K562 (cell line): Measurements from ENCODE around the gene CCDC47. TPM values are rescaled to one million over a fixed set of nuclear protein-coding genes. Genes with fewer than 3 reads are reported as not detected.

Experiments used
- ATAC-seq: fragments of 200-7000 bp; cut with Tn5 transposase; 3 replicates; pipeline ENCODE4 v1.9.1; 2020; ENCODE audit warnings: moderate library complexity
- BruUV-seq: library from RNA; stranded (reverse); fragments of 400-500 nt; replicated peaks from 2 replicates; lab custom pipeline; 2021; lab: Mats Ljungman, UMichigan
- CTCF ChIA-PET: fragments of 300-600 bp; formaldehyde crosslinking; extraction: SDS; loops from one replicate; lab custom pipeline; 2021; ENCODE audit warnings: low intra/inter-chr PET ratio; lab: Yijun Ruan, JAX
- POLR2A ChIA-PET: fragments of 300-600, 350-650 bp; sonication (Branson Sonifier 250); formaldehyde crosslinking; extraction: SDS; loops from one replicate; lab custom pipeline; 2021; ENCODE audit warnings: antibody characterized with exemption, inconsistent platforms; lab: Yijun Ruan, JAX
- DNase-seq, 4 experiments: peaks; one replicate each; pipeline versions ENCODE4 v3.0.0 to v3.0.0-alpha.2; 2011 to 2018; ENCODE audit warnings: low spot score in 3 of 4, mixed read lengths in 3 of 4; ENCODE audit errors: extremely low read depth in 1 of 4
- FAIRE-seq: peaks from 2 replicates; lab custom pipeline; 2011; peaks lifted over from hg19 to GRCh38; lab: Jason Lieb, UNC
- H2AFZ ChIP-seq: 2 replicates; pipeline ENCODE4 v1.6.0; 2011; ENCODE audit warnings: low read depth, low read length, control low read depth, inconsistent platforms
- H3K27ac ChIP-seq: fragments of 200-600 bp; 3 replicates; pipeline ENCODE4 v1.8.0; 2011; ENCODE audit warnings: low read depth, mild to moderate bottlenecking, control low read depth, inconsistent platforms, low read length, moderate library complexity, mixed read lengths; ENCODE audit errors: extremely low read depth
- H3K27me3 ChIP-seq, 2 experiments: fragments of 300-600 bp in 1 of 2; 2 replicates in 1 of 2; 3 replicates in 1 of 2; pipeline versions ENCODE4 v1.6.0 to v1.8.0; 2011; ENCODE audit warnings: inconsistent platforms in 2 of 2, low read length in 2 of 2, mild to moderate bottlenecking in 1 of 2, mixed read lengths in 1 of 2, moderate library complexity in 1 of 2; ENCODE audit not compliant: control insufficient read depth in 2 of 2, insufficient read depth in 2 of 2
- H3K36me3 ChIP-seq: fragments of 300-600 bp; 3 replicates; pipeline ENCODE4 v1.8.0; 2011; ENCODE audit warnings: mild to moderate bottlenecking, low read length, inconsistent platforms; ENCODE audit not compliant: control insufficient read depth, insufficient read depth
- H3K4me1 ChIP-seq, 2 experiments: fragments of 200-600 bp in 1 of 2; replicated peaks in 1 of 2; 2 replicates in 1 of 2; 3 replicates in 1 of 2; pipeline versions ENCODE4 v1.5.1 to v1.8.0; 2011; ENCODE audit warnings: inconsistent platforms in 2 of 2, low read length in 2 of 2, mild to moderate bottlenecking in 1 of 2, mixed read lengths in 1 of 2, moderate library complexity in 1 of 2; ENCODE audit not compliant: control insufficient read depth in 2 of 2, insufficient read depth in 2 of 2
- H3K4me2 ChIP-seq: 2 replicates; pipeline ENCODE4 v1.6.1; 2011; ENCODE audit warnings: low read length, control low read depth, inconsistent platforms, mixed read lengths; ENCODE audit not compliant: insufficient read depth
- H3K4me3 ChIP-seq: fragments of 200-600 bp; sonication (generic), shearing (Covaris generic); 2 replicates; pipeline ENCODE4 v1.5.1; 2016; ENCODE audit warnings: control low read depth, inconsistent platforms
- H3K79me2 ChIP-seq: fragments of 200-600 bp; 3 replicates; pipeline ENCODE4 v1.8.0; 2011; ENCODE audit warnings: low read length, inconsistent platforms; ENCODE audit not compliant: control insufficient read depth, insufficient read depth
- H3K9ac ChIP-seq, 2 experiments: 2 replicates each; pipeline versions ENCODE4 v1.6.0 to v1.6.1; 2011; ENCODE audit warnings: low read depth in 2 of 2, low read length in 2 of 2, control low read depth in 1 of 2, inconsistent platforms in 1 of 2, mild to moderate bottlenecking in 1 of 2, mixed read lengths in 1 of 2; ENCODE audit not compliant: insufficient read depth in 1 of 2
- H3K9me1 ChIP-seq: one replicate; pipeline ENCODE4 v1.6.0; 2011; ENCODE audit warnings: inconsistent platforms, mild to moderate bottlenecking, low read length, moderate library complexity; ENCODE audit not compliant: control insufficient read depth, insufficient read depth
- H3K9me3 ChIP-seq: replicated peaks from 2 replicates; pipeline ENCODE4 v1.5.1; 2011; ENCODE audit warnings: low read depth, low read length, inconsistent platforms; ENCODE audit not compliant: control insufficient read depth, insufficient read depth
- H4K20me1 ChIP-seq: replicated peaks from 2 replicates; pipeline ENCODE4 v1.6.1; 2011; ENCODE audit warnings: low read length, inconsistent platforms, mixed read lengths; ENCODE audit not compliant: control insufficient read depth, insufficient read depth
- BRCA1 ChIP-seq, 2 experiments: fragments of 450-650 bp in 1 of 2; sonication (generic) in 1 of 2; formaldehyde crosslinking in 1 of 2; IDR thresholded peaks; 2 replicates each; pipeline versions ENCODE4 v1.5.0 to v1.6.1; 2017 to 2020; ENCODE audit warnings: mild to moderate bottlenecking in 1 of 2, missing genetic modification reagents in 1 of 2
- CBFB ChIP-seq: sonication (generic); formaldehyde crosslinking; IDR thresholded peaks from 2 replicates; pipeline ENCODE4 v1.4.0; 2020; ENCODE audit warnings: mild to moderate bottlenecking, missing genetic modification reagents
- CC2D1A ChIP-seq: fragments of 450-650 bp; IDR thresholded peaks from 2 replicates; pipeline ENCODE4 v1.6.1; 2017; ENCODE audit warnings: mild to moderate bottlenecking
- DMBX1 ChIP-seq: fragments of 250-450 bp; sonication (Bioruptor Pico); IDR thresholded peaks from 2 replicates; pipeline ENCODE4 v1.8.0; 2022; ENCODE audit warnings: inconsistent platforms, mild to moderate bottlenecking, moderate library complexity, borderline replicate concordance
- E2F5 ChIP-seq: sonication (generic); formaldehyde crosslinking; IDR thresholded peaks from 2 replicates; pipeline ENCODE4 v1.8.0; 2022; ENCODE audit warnings: mild to moderate bottlenecking, missing genetic modification reagents
- FOXP4 ChIP-seq: sonication (generic); formaldehyde crosslinking; IDR thresholded peaks from 2 replicates; pipeline ENCODE4 v1.8.0; 2022; ENCODE audit warnings: mild to moderate bottlenecking, missing genetic modification reagents, borderline replicate concordance
- HMG20A ChIP-seq: fragments of 450-650 bp; formaldehyde crosslinking; conservative IDR thresholded peaks from 2 replicates; pipeline ENCODE4 v1.4.0; 2020; ENCODE audit warnings: mild to moderate bottlenecking, mixed read lengths
- ILK ChIP-seq: fragments of 450-650 bp; IDR thresholded peaks from 2 replicates; pipeline ENCODE4 v1.6.1; 2016; ENCODE audit warnings: missing genetic modification characterization, low read depth, mild to moderate bottlenecking, missing compliant biosample characterization, moderate library complexity, borderline replicate concordance
- NEUROD1 ChIP-seq: fragments of 150-350 bp; IDR thresholded peaks from 2 replicates; pipeline ENCODE4 v1.6.1; 2014; ENCODE audit warnings: borderline replicate concordance, low read length, low read depth; ENCODE audit not compliant: partially characterized antibody
- PHF20 ChIP-seq: fragments of 450-650 bp; IDR thresholded peaks from 2 replicates; pipeline ENCODE4 v1.6.1; 2018; ENCODE audit not compliant: partially characterized antibody
- TAF15 ChIP-seq: fragments of 200-400 bp; formaldehyde crosslinking; IDR thresholded peaks from 2 replicates; pipeline ENCODE4 v1.6.1; 2017; ENCODE audit warnings: mild to moderate bottlenecking, low read depth, low read length, moderate library complexity
- WGBS: fragments of 100-300 bp; shearing (Covaris generic); methylation state at CpG from one replicate; pipeline ENCODE4 v1.1.6; 2016; ENCODE audit warnings: low coverage, mixed read lengths; ENCODE audit not compliant: insufficient coverage; ENCODE audit errors: missing lambda C conversion rate; 5-methylcytosine and 5-hydroxymethylcytosine counted together
- in situ Hi-C: fragments of 300-500 bp; cut with MboI; formaldehyde crosslinking; loops from 4 replicates; pipeline ENCODE4 v1.15.0; 2018; ENCODE audit warnings: inconsistent platforms, mixed read lengths
- intact Hi-C: fragments of 100-400 bp; cut with micrococcal nuclease; formaldehyde crosslinking; loops from 2 replicates; pipeline ENCODE4 v1.14.2; 2022
- polyA plus RNA-seq, 8 experiments: library from polyadenylated mRNA; depleted of rRNA in 4 of 8; stranded (reverse) in 5 of 8; unstranded in 3 of 8; fragments of >200 nt; fragmentation: Nextera tagmentation in 2 of 8; fragmentation: Illumina TruSeq in 1 of 8; extraction: Ambion mirVana in 2 of 8; extraction: Trizol in 1 of 8; gene quantifications; 2 replicates each; pipeline versions ENCODE4 v1.2.1 to v1.2.3, GENCODE V29; 2011 to 2014; ENCODE audit warnings: inconsistent platforms in 1 of 8, missing spikeins in 1 of 8
- total RNA-seq, 7 experiments: library from RNA; depleted of rRNA in 6 of 7; stranded (reverse); fragments of >200 nt in 6 of 7; fragmentation: Illumina TruSeq in 2 of 7; extraction: Trizol in 2 of 7; gene quantifications; 2 replicates each; pipeline versions ENCODE4 v1.2.1 to v1.2.3, GENCODE V29; 2011 to 2021; ENCODE audit warnings: low replicate concordance in 1 of 7

The CCDC47 gene
- total and polyA plus RNA-seq, 9 of the 15 experiments (the other 6 are each of a cell fraction or from before 2014, with no cell fraction given), result 15.5 to 162 (median 122) TPM

GRCh38 chr17:63706336-63707082, 66.9 kb downstream of the CCDC47 start:
- no peak overlapping the region for H3K27ac ChIP-seq
- no peak overlapping the region for H2AFZ ChIP-seq
- no peak for ATAC-seq
- TF ChIP-seq PHF20, result no peak
- no peak for TF ChIP-seq HMG20A (CRISPR knock-in tag)
- TF ChIP-seq ILK (tag), result no peak
- TF ChIP-seq, all 486 proteins: peak for 0
- Histone ChIP-seq H3K4me1 (no peaks in the 10 kb centered on the region; a peak in 2 of 5 replicates), H3K9me1 (no peaks in the 10 kb centered on the region), H3K4me2 (no peak overlapping the region), H3K4me3 (no peak overlapping the region), H3K79me2 (no peaks in the 10 kb centered on the region), H4K20me1 (no peaks in the 10 kb centered on the region; the same call in 1 of the 2 replicates), H3K27me3 (no peaks in the 10 kb centered on the region), H3K36me3 (peaks cover 30% of the 10 kb centered on the region; the same call in 2 of the 3 replicates), H3K9me3 (no peaks in the 10 kb centered on the region), H3K9ac (no peak overlapping the region)
- DNase-seq, result no peak
- 79% methylated on average over 7 of the region's 7 CpGs for WGBS
- in situ Hi-C loops (no loop called here), intact Hi-C loops (no loop called here)
- no TSS peak for BruUV-seq
- ChIA-PET POLR2A (interaction anchor here (0.6 to 0.8 kb wide), 3 partner anchors 8 to 40 kb away, joined by 3 to 6 read pairs (median 3); no protein-coding TSS in a partner anchor), CTCF (no interaction called here)
- no peak for FAIRE-seq

- intact Hi-C loops (no loop called here), in situ Hi-C loops (no loop called here)
- H3K4me2 ChIP-seq, result no peak overlapping the region
- no peak overlapping the region for H3K27ac ChIP-seq
- POLR2A ChIA-PET, result interaction anchor here (0.8 kb wide), 1 partner anchor 17 kb away, joined by 3 read pairs; no protein-coding TSS in a partner anchor
- H3K9me1 ChIP-seq, result no peaks in the 10 kb centered on the region
- H3K36me3 ChIP-seq, result peaks cover 27% of the 10 kb centered on the region; the same call in 2 of the 3 replicates
- no peak overlapping the region for H3K4me3 ChIP-seq
- 57% methylated on average over 3 of the region's 3 CpGs for WGBS
- peak overlapping the region in 1 of 2 experiments; percentile 66; a peak in 1 of 4 replicates for H3K9ac ChIP-seq
- no peak overlapping the region for H2AFZ ChIP-seq
- BruUV-seq, result no TSS peak
- no peak for FAIRE-seq
- peaks cover 0 to 8% of the 10 kb centered on the region in 2 experiments; a peak in 2 of 5 replicates for H3K4me1 ChIP-seq
- no peak for DNase-seq
- H3K79me2 ChIP-seq, result no peaks in the 10 kb centered on the region
- no peak for ATAC-seq
- H4K20me1 ChIP-seq, result no peaks in the 10 kb centered on the region; the same call in 1 of the 2 replicates
- CTCF ChIA-PET, result no interaction called here
- no peaks in the 10 kb centered on the region for H3K9me3 ChIP-seq
- H3K27me3 ChIP-seq, result no peaks in the 10 kb centered on the region
- TF ChIP-seq NEUROD1 (no peak), E2F5 (CRISPR knock-in tag) (no peak), BRCA1 (IDR thresholded peaks at IDR 0.05) (no peak), BRCA1 (CRISPR knock-in tag; IDR thresholded peaks at IDR 0.05) (no peak), CBFB (CRISPR knock-in tag) (no peak), FOXP4 (CRISPR knock-in tag) (no peak), TAF15 (no peak), CC2D1A (no peak), DMBX1 (no peak)
These were observed 67.7 kb downstream of the CCDC47 start for GRCh38 chr17:63705657-63706056.
